ENCODE data around the gene PRPF19.

DNA sequence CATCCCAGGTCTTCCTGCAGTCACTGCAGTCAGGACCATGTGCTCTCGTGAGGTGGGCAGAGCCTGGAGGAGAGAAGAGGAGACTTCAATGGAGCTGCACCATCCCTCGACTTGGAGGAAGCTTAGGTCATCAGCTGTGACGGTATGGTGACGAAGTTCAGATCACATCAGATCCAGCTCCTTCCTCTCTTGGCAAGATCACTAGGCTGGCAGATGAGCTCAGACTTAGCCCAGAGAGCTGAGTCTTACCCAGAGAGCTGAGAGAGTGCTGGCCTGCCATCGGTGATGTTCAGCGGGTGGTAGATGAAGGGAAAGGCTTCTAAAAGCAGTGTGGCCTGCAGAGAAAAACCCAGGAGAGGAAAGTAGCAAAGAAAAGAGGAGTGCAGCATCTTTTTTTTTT, 47.4 kb upstream of the PRPF19 start:
- TF ChIP-seq, protein P1, sequence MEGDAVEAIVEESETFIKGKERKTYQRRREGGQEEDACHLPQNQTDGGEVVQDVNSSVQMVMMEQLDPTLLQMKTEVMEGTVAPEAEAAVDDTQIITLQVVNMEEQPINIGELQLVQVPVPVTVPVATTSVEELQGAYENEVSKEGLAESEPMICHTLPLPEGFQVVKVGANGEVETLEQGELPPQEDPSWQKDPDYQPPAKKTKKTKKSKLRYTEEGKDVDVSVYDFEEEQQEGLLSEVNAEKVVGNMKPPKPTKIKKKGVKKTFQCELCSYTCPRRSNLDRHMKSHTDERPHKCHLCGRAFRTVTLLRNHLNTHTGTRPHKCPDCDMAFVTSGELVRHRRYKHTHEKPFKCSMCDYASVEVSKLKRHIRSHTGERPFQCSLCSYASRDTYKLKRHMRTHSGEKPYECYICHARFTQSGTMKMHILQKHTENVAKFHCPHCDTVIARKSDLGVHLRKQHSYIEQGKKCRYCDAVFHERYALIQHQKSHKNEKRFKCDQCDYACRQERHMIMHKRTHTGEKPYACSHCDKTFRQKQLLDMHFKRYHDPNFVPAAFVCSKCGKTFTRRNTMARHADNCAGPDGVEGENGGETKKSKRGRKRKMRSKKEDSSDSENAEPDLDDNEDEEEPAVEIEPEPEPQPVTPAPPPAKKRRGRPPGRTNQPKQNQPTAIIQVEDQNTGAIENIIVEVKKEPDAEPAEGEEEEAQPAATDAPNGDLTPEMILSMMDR (IDR thresholded peaks at IDR 0.05; ENCODE audit: insufficient read depth, low read depth, low read length), result no peak
- TF ChIP-seq EZH2 (IDR thresholded peaks at IDR 0.05; ENCODE audit: insufficient read depth, low read length), result no peak

Data from astrocyte (in vitro differentiated cells and primary cell).